SK-N-SH (cell line): ENCODE data around the gene SLC35F4.

Experiments
- MXI1 ChIP-seq: IDR thresholded peaks from 2 replicates; pipeline ENCODE4 v1.6.1; 2012; ENCODE audit warnings: mild to moderate bottlenecking, low read depth, low read length, improper control_type of control experiment
- TAF1 ChIP-seq: IDR thresholded peaks from 2 replicates; pipeline ENCODE4 v1.6.1; 2012; ENCODE audit warnings: low read depth, mild to moderate bottlenecking, low read length, moderate library complexity, borderline replicate concordance
- TF ChIP-seq, protein P1 (sequence below): IDR thresholded peaks from 2 replicates; pipeline ENCODE4; 2012
- TF ChIP-seq, protein P2 (sequence below): fragments of 200-600 bp; sonication (generic); IDR thresholded peaks from 2 replicates; pipeline ENCODE4 v1.6.1; 2017; ENCODE audit warnings: antibody characterized with exemption, mild to moderate bottlenecking, moderate library complexity

DNA sequence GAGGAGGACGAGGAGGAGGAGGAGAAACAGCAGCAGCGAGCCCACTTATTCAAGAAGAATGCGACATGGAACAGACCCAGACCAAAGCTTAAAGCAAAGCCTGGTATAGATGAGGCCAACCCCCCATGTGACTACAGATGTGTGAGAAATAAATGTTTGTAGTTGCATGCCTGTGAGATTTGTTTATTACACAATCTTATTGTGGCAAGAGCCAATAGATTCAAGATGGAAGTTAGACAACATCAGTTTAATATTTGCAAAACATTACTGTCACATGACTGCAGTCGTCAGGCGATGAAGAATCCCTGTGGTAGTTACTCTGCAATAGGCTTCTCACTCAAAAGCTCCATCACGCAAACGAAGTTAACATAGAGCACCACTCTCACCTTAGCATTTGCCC is 17.2 kb upstream of the SLC35F4 start:
- TF ChIP-seq, protein P1, sequence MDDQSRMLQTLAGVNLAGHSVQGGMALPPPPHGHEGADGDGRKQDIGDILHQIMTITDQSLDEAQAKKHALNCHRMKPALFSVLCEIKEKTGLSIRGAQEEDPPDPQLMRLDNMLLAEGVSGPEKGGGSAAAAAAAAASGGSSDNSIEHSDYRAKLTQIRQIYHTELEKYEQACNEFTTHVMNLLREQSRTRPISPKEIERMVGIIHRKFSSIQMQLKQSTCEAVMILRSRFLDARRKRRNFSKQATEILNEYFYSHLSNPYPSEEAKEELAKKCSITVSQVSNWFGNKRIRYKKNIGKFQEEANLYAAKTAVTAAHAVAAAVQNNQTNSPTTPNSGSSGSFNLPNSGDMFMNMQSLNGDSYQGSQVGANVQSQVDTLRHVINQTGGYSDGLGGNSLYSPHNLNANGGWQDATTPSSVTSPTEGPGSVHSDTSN = no peak
- TF ChIP-seq, protein P2, sequence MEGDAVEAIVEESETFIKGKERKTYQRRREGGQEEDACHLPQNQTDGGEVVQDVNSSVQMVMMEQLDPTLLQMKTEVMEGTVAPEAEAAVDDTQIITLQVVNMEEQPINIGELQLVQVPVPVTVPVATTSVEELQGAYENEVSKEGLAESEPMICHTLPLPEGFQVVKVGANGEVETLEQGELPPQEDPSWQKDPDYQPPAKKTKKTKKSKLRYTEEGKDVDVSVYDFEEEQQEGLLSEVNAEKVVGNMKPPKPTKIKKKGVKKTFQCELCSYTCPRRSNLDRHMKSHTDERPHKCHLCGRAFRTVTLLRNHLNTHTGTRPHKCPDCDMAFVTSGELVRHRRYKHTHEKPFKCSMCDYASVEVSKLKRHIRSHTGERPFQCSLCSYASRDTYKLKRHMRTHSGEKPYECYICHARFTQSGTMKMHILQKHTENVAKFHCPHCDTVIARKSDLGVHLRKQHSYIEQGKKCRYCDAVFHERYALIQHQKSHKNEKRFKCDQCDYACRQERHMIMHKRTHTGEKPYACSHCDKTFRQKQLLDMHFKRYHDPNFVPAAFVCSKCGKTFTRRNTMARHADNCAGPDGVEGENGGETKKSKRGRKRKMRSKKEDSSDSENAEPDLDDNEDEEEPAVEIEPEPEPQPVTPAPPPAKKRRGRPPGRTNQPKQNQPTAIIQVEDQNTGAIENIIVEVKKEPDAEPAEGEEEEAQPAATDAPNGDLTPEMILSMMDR = no peak
- TF ChIP-seq TAF1 (no peak), MXI1 (no peak)
